NCI-H345 (cell line): ENCODE data around the gene CAMK2A.
A peak's percentile ranks its signal among the peaks of the same experiment; 100 is the strongest.

Experiments
- DNase-seq: peaks from one replicate; lab custom pipeline; 2025; lab: John Stamatoyannopoulos, UW

Gene CAMK2A

GRCh38 chr5:150299571-150300327, 10.2 kb upstream of the CAMK2A start:
- DNase-seq = no peak

GRCh38 chr5:150298701-150299451, 9.3 kb upstream of the CAMK2A start:
- DNase-seq = no peak

GRCh38 chr5:150297934-150298595, 8.5 kb upstream of the CAMK2A start:
- DNase-seq = no peak

GRCh38 chr5:150297236-150297890, 7.8 kb upstream of the CAMK2A start:
- no peak for DNase-seq

DNA sequence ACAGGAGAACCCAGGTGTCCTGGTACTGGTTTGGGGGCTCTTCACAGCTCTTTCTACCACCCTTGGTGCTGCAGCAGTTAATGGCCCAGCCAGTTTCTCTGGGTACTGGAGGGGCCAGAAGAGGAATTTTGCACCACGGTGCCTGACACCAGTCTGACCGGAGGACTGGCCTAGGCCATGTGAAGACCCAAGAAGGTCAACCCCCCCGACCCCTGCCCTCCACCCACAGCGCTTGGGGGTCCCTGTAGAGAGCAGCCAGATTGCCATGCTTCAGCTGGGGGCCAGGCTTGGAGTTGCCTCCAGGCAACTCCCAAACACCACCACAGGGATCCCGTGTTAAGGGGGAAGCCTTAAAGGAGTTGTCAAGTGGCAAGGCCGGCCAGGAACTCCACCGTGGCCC, 6.9 kb upstream of the CAMK2A start:
- no peak for DNase-seq

DNA sequence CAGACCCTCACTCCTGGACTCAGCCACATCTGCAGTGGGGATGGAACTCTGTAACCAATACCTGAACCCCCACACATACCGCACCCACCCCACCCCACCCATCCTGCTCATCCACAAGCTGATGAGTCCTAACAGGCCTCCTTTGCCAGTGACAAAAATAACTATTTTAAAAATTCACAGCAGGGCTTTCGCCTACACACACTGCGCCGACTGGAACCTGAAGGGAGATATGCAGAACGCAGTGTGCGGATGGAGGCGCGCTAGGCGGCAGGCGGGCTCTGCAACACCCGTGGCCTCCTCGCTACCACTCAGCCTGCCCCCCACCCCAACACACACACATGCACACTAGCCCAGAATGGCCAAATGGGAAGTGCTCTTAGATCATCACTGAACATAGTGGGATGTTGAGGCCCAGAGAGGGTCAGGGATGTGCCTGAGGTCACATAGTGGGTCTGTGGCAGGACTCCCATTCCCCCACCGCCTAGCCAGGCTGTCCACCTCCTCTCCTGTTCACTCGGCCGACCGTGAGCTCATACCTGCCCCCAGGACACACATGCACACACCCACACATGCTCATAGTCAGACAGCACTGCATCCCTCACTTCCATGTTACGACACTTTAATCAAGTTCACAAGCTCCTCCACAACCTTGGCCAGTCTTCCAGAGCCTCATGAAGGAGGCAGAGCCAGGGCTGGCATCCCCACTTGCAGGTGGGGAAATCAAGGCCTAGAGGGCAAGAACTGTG, 6.3 kb upstream of the CAMK2A start:
- DNase-seq = no peak

GRCh38 chr5:150295172-150295634, 5.6 kb upstream of the CAMK2A start:
- DNase-seq = peak; percentile 80

GRCh38 chr5:150294551-150295071, 5.0 kb upstream of the CAMK2A start:
- no peak for DNase-seq

DNA sequence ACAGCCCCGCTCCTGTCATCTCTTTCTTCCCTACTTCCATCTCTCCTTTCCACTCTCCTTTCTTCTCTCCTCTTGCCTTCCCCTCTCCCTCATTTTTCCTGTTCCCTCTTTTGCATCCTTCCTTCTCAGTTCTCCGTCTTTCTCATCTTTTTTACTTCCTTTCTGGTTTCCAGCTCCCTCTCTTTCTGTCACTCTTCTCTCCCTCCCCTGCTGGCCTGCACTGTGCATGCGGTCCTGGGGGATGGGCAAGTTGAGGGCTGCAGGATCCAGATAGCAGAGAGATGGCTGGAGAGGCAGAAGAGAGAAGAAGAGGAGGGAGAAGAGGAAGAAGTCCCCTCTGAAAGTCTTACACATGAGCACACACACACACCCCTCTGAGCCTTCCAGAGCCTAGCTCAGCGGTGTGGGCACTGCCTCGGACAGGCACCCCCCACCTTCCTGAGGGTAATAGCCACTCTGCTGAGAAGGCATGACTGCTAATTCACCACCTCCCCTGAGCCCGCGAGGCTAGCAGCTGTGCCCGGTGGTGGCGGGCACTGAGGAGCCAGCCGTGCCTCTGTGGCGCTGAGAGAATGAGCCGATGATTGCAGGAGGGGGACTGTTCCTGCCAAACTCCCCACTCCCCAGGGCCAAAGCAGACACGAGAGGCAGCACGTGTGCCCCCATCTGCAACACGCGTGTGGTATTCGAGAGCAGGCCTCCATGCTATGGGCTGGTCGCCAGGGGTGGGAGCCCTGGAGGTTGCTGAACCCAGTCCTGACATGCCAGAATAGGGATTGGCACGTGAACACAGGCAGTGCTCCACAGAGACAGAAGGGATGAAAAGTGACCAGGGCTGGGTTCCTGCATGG, 3.7 kb upstream of the CAMK2A start:
- DNase-seq = no peak

GRCh38 chr5:150291388-150292385, 2.1 kb upstream of the CAMK2A start:
- no peak for DNase-seq

- no peak for DNase-seq
Observed at GRCh38 chr5:150288791-150289190, 782 bp downstream of the CAMK2A start.

DNA sequence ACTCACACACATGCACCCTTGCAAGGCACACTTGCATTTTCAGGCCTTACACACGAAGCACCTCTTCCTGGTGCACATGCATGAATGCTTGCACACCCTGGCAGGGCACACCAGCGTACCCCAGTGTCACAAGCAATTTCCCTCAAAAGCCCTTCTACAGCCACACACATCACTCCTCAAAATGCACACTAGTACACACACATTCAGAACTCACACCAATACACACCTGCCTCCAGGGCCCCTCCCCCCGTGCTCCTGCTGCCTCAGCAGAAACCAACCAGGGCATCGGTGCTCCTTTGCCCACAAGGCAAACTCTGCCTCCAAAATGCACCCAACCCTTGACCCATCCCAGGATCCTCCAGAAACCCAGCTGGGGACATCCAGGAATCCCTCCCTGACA, 1.2 kb downstream of the CAMK2A start:
- no peak for DNase-seq

GRCh38 chr5:150286820-150287219, 2.8 kb downstream of the CAMK2A start:
- DNase-seq = no peak

GRCh38 chr5:150285114-150285513, 4.5 kb downstream of the CAMK2A start:
- no peak for DNase-seq

DNA sequence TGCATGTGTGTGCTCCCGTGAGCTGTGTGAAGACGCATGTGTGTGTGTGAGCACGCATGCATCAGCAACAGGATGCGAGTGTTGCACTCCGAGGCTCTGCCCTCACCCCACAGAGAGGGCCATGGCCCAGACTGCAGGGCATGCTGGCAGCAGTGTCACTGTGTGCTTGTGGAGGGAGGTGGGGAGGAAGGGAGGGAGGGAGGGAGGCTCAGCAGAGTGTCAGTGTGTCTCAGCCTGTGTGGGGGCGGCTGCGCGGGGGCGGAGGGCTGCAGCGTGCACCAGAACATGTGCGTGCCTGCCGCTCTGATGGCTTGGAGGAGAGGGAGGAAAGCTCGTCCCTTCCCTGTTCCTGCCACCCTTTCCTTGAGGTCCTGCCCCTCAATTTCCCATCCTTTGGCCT, 5.3 kb downstream of the CAMK2A start:
- DNase-seq = no peak

DNA sequence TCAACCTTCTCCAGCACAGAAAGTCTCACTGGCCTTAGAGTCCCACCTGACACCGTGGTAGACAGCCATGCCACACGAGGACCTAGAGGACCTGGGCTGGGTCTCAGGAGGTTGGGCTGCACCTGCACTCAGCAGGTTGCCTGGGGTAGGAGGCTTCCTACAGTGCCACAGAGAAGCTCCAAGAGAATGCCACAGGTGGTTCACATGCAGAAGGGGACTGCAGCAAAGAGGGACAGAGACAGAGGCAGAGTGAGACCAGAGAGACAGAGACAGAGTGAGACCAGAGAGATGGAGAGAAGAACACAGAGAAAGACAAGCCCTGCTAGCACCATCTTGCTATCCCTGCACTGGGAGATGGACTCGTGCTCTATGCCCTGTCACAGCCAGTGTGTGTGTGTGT, 5.7 kb downstream of the CAMK2A start:
- no peak for DNase-seq

GRCh38 chr5:150281987-150282386, 7.6 kb downstream of the CAMK2A start:
- DNase-seq = no peak

DNA sequence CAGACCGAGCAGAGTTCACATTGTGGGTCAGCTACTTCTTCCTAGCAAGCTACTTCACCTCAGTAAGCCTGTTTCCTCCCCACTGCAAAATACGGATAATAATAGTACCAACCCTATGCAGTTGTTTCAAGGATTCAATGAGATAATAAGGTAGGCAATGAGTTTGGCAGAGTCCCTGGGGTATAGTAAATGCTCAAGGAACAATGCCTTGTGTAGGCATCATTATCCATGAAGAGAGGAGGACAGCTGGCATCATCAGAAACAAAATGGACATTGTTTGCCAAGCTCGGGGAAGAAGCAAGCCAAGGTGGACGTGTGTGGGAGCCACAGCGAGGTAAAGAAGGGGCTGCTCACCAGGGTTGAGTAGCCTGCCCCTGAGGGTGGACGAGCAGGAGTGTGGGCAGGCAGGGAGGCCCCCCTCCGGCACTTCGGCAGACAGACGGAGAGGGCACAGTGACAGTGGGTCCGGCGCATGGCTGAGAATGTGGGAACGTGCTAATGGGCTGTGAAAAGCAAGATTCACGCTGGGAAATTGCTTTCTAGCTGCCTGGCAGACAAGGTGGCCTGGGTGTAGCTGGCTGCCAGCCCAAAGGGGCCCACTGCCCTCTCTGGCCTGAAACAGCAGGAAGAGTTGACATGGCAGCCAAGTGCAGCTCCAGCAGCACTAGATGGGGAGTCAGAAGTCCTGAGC, 10.1 kb downstream of the CAMK2A start:
- DNase-seq = peak; percentile 58

- no peak for DNase-seq
Observed at GRCh38 chr5:150278916-150279315, 10.7 kb downstream of the CAMK2A start.
